ENCODE data around the gene BNC2. TPM values are rescaled to one million over a fixed set of nuclear protein-coding genes. Genes with fewer than 3 reads are reported as not detected.

Gene BNC2
- total and polyA plus RNA-seq, 2 experiments from 2014 or later = 19.3 to 20.7 TPM

GRCh38 chr9:16834817-16835216, 35.7 kb downstream of the BNC2 start:
- peaks cover 2% of the 10 kb centered on the region for H4K20me1 ChIP-seq (ENCODE audit: insufficient read depth, poor library complexity, severe bottlenecking)
- H3K4me3 ChIP-seq = no peak overlapping the region
- H3K79me2 ChIP-seq = peaks cover 84% of the 10 kb centered on the region
- H3K27ac ChIP-seq = no peak overlapping the region
- TF ChIP-seq EZH2phosphoT487 (IDR thresholded peaks at IDR 0.05; ENCODE audit: low read depth, severe bottlenecking, unreplicated experiment) = no peak
- TF ChIP-seq CTCF (IDR thresholded peaks at IDR 0.05; ENCODE audit: poor library complexity) = no peak
- no peak for TF ChIP-seq EZH2 (IDR thresholded peaks at IDR 0.05; ENCODE audit: borderline replicate concordance)
- no peak overlapping the region for H2AFZ ChIP-seq
- DNase-seq (ENCODE audit: low spot score) = no peak
- 92% methylated on average over 5 of the region's 5 CpGs for WGBS (ENCODE audit: low lambda C conversion rate, missing lambda C conversion rate)
- no peaks in the 10 kb centered on the region for H3K36me3 ChIP-seq (replicated peaks; ENCODE audit: insufficient read depth, low read depth)
- peaks cover 6% of the 10 kb centered on the region for H3K4me1 ChIP-seq (ENCODE audit: insufficient read depth)
- no peak overlapping the region for H3K4me2 ChIP-seq
- no peaks in the 10 kb centered on the region for H3K27me3 ChIP-seq
- H3K9me3 ChIP-seq (ENCODE audit: low read depth) = no peaks in the 10 kb centered on the region
- no peaks in the 10 kb centered on the region for H3K9me2 ChIP-seq (replicated peaks; ENCODE audit: insufficient read depth)

GRCh38 chr9:16833296-16833835, 37.1 kb downstream of the BNC2 start:
- H3K4me3 ChIP-seq = no peak overlapping the region
- no peak overlapping the region for H2AFZ ChIP-seq
- 73% methylated on average over 3 of the region's 3 CpGs for WGBS (ENCODE audit: low lambda C conversion rate, missing lambda C conversion rate)
- no peaks in the 10 kb centered on the region for H3K36me3 ChIP-seq (replicated peaks; ENCODE audit: insufficient read depth, low read depth)
- H3K27me3 ChIP-seq = no peaks in the 10 kb centered on the region
- TF ChIP-seq EZH2 (IDR thresholded peaks at IDR 0.05; ENCODE audit: borderline replicate concordance) (no peak), EZH2phosphoT487 (IDR thresholded peaks at IDR 0.05; ENCODE audit: low read depth, severe bottlenecking, unreplicated experiment) (no peak), CTCF (IDR thresholded peaks at IDR 0.05; ENCODE audit: poor library complexity) (no peak)
- peaks cover 2% of the 10 kb centered on the region for H4K20me1 ChIP-seq (ENCODE audit: insufficient read depth, poor library complexity, severe bottlenecking)
- peaks cover 19% of the 10 kb centered on the region for H3K4me1 ChIP-seq (ENCODE audit: insufficient read depth)
- no peak overlapping the region for H3K4me2 ChIP-seq
- DNase-seq (ENCODE audit: low spot score) = no peak
- no peaks in the 10 kb centered on the region for H3K9me3 ChIP-seq (ENCODE audit: low read depth)
- no peaks in the 10 kb centered on the region for H3K9me2 ChIP-seq (replicated peaks; ENCODE audit: insufficient read depth)
- H3K79me2 ChIP-seq = peaks cover 78% of the 10 kb centered on the region
- H3K27ac ChIP-seq = peak overlapping the region; percentile 72

- WGBS (ENCODE audit: low lambda C conversion rate, missing lambda C conversion rate) = 91% methylated on average over 3 of the region's 3 CpGs
- no peak overlapping the region for H2AFZ ChIP-seq
- H3K4me3 ChIP-seq = no peak overlapping the region
- H4K20me1 ChIP-seq (ENCODE audit: insufficient read depth, poor library complexity, severe bottlenecking) = peaks cover 2% of the 10 kb centered on the region
- H3K4me2 ChIP-seq = no peak overlapping the region
- no peak for DNase-seq (ENCODE audit: low spot score)
- TF ChIP-seq CTCF (IDR thresholded peaks at IDR 0.05; ENCODE audit: poor library complexity) (no peak), EZH2phosphoT487 (IDR thresholded peaks at IDR 0.05; ENCODE audit: low read depth, severe bottlenecking, unreplicated experiment) (no peak), EZH2 (IDR thresholded peaks at IDR 0.05; ENCODE audit: borderline replicate concordance) (no peak)
- no peaks in the 10 kb centered on the region for H3K27me3 ChIP-seq
- no peaks in the 10 kb centered on the region for H3K9me3 ChIP-seq (ENCODE audit: low read depth)
- no peaks in the 10 kb centered on the region for H3K36me3 ChIP-seq (replicated peaks; ENCODE audit: insufficient read depth, low read depth)
- no peaks in the 10 kb centered on the region for H3K9me2 ChIP-seq (replicated peaks; ENCODE audit: insufficient read depth)
- peaks cover 68% of the 10 kb centered on the region for H3K79me2 ChIP-seq
- no peak overlapping the region for H3K27ac ChIP-seq
- peaks cover 25% of the 10 kb centered on the region for H3K4me1 ChIP-seq (ENCODE audit: insufficient read depth)
Observed at GRCh38 chr9:16832101-16832500, 38.4 kb downstream of the BNC2 start.
